GM23248 (cell line): Measurements from ENCODE around the gene SORD. TPM values are rescaled to one million over a fixed set of nuclear protein-coding genes. Genes with fewer than 3 reads are reported as not detected.

Source experiments
- DNase-seq: peaks from one replicate; pipeline ENCODE4 v3.0.0-alpha.2; 2015
- H2AFZ ChIP-seq: fragments of 200-600 bp; sonication (generic); 2 replicates; pipeline ENCODE4 v1.6.1; 2016; ENCODE audit warnings: antibody characterized with exemption
- H3F3A ChIP-seq: fragments of 200-600 bp; sonication (generic); 2 replicates; pipeline ENCODE4 v1.6.1; 2016; ENCODE audit warnings: mild to moderate bottlenecking, antibody characterized with exemption, mixed run types; ENCODE audit not compliant: insufficient read depth
- H3K27ac ChIP-seq: fragments of 200-600 bp; sonication (generic); 2 replicates; pipeline ENCODE4 v1.5.1; 2016; ENCODE audit warnings: mild to moderate bottlenecking
- H3K27me3 ChIP-seq: fragments of 200-600 bp; sonication (generic); replicated peaks from 2 replicates; pipeline ENCODE4 v1.6.1; 2016; ENCODE audit warnings: mild to moderate bottlenecking; ENCODE audit not compliant: insufficient read depth
- H3K36me3 ChIP-seq: fragments of 200-600 bp; sonication (generic); 2 replicates; pipeline ENCODE4 v1.6.1; 2016; ENCODE audit warnings: low read depth, mild to moderate bottlenecking
- H3K4me1 ChIP-seq: fragments of 200-600 bp; sonication (generic); 2 replicates; pipeline ENCODE4 v1.6.1; 2016; ENCODE audit warnings: mild to moderate bottlenecking; ENCODE audit not compliant: insufficient read depth
- H3K4me2 ChIP-seq: fragments of 200-600 bp; sonication (generic); one replicate; pipeline ENCODE4 v1.6.1; 2016; ENCODE audit warnings: mild to moderate bottlenecking; ENCODE audit not compliant: unreplicated experiment
- H3K4me3 ChIP-seq: fragments of 200-600 bp; sonication (generic); 2 replicates; pipeline ENCODE4 v1.5.1; 2016; ENCODE audit warnings: mild to moderate bottlenecking
- H3K79me2 ChIP-seq: fragments of 200-600 bp; sonication (generic); 2 replicates; pipeline ENCODE4 v1.6.1; 2016; ENCODE audit warnings: mild to moderate bottlenecking; ENCODE audit not compliant: insufficient read depth
- H3K9ac ChIP-seq: fragments of 200-600 bp; sonication (generic); 2 replicates; pipeline ENCODE4 v1.6.1; 2016; ENCODE audit warnings: mild to moderate bottlenecking
- H3K9me2 ChIP-seq: fragments of 200-600 bp; sonication (generic); 2 replicates; pipeline ENCODE4 v1.6.1; 2016; ENCODE audit warnings: mixed run types, mild to moderate bottlenecking, moderate library complexity; ENCODE audit not compliant: insufficient read depth
- H3K9me3 ChIP-seq: fragments of 200-600 bp; sonication (generic); one replicate; pipeline ENCODE4 v1.6.1; 2017; ENCODE audit warnings: low read depth
- H4K20me1 ChIP-seq: fragments of 200-600 bp; sonication (generic); 2 replicates; pipeline ENCODE4 v1.6.0; 2016; ENCODE audit not compliant: insufficient read depth
- EZH2 ChIP-seq: fragments of 200-600 bp; sonication (generic); IDR thresholded peaks from 2 replicates; pipeline ENCODE4 v1.6.1; 2018; ENCODE audit warnings: antibody characterized with exemption, mild to moderate bottlenecking; ENCODE audit not compliant: insufficient read depth, poor library complexity, severe bottlenecking
- EZH2phosphoT487 ChIP-seq: fragments of 200-600 bp; sonication (generic); IDR thresholded peaks from 2 replicates; pipeline ENCODE4 v1.6.1; 2018; ENCODE audit warnings: antibody characterized with exemption, moderate library complexity, mild to moderate bottlenecking, low read depth; ENCODE audit not compliant: insufficient read depth
- WGBS, 2 experiments: methylation state at CpG; one replicate each; pipeline ENCODE4 v1.1.6; 2015 to 2017; ENCODE audit warnings: low lambda C conversion rate in 2 of 2, low coverage in 1 of 2; ENCODE audit errors: missing lambda C conversion rate in 2 of 2; 5-methylcytosine and 5-hydroxymethylcytosine counted together
- in situ Hi-C: fragments of 300-500 bp; cut with MboI; formaldehyde crosslinking; loops from 2 replicates; pipeline ENCODE4 v1.15.0; 2020
- polyA plus RNA-seq: library from polyadenylated mRNA; unstranded; fragments of >200 nt; fragmentation: Nextera tagmentation; extraction: Ambion mirVana; gene quantifications from 2 replicates; pipeline ENCODE4 v1.2.1, GENCODE V29; 2016
- small RNA-seq: library from RNA; depleted of rRNA; stranded (forward); fragments of <200 nt; gene quantifications from one replicate; pipeline ENCODE3, GENCODE V24; 2014; ENCODE audit warnings: low read depth, low replicate concordance
- total RNA-seq: library from RNA; depleted of rRNA; stranded (reverse); fragments of >200 nt; shearing (Covaris generic); gene quantifications from 2 replicates; pipeline ENCODE4 v1.2.3, GENCODE V29; 2014; rRNA removed

The SORD gene
- total and polyA plus RNA-seq, 2 experiments from 2014 or later, result 10.9 to 12.9 TPM

GRCh38 chr15:45123397-45123796 lies 100.4 kb downstream of the SORD start:
- H3K9me2 ChIP-seq, result no peaks in the 10 kb centered on the region
- no peaks in the 10 kb centered on the region for H4K20me1 ChIP-seq

GRCh38 chr15:45126535-45127158 lies 103.7 kb downstream of the SORD start:
- no peaks in the 10 kb centered on the region for H3K36me3 ChIP-seq
- no peak overlapping the region for H3K27ac ChIP-seq
- no peaks in the 10 kb centered on the region for H4K20me1 ChIP-seq
- no peaks in the 10 kb centered on the region for H3K9me3 ChIP-seq
- in situ Hi-C loops, result no loop called here
- no peak for TF ChIP-seq EZH2
- no peak for TF ChIP-seq EZH2phosphoT487
- no peak overlapping the region for H2AFZ ChIP-seq
- H3K9ac ChIP-seq, result no peak overlapping the region
- no peaks in the 10 kb centered on the region for H3K79me2 ChIP-seq
- H3K27me3 ChIP-seq, result peaks cover 15% of the 10 kb centered on the region
- peak; percentile 59 for DNase-seq
- H3K4me2 ChIP-seq, result no peak overlapping the region
- H3K9me2 ChIP-seq, result no peaks in the 10 kb centered on the region
- H3K4me1 ChIP-seq, result peaks cover 9% of the 10 kb centered on the region
- no peak overlapping the region for H3K4me3 ChIP-seq
- H3F3A ChIP-seq, result peaks cover 3% of the 10 kb centered on the region
- 47 to 53% methylated on average over 2 of the region's 2 CpGs for WGBS, 2 experiments

More at GRCh38 chr15:45123397-45123796, 100.4 kb downstream of the SORD start:
- Histone ChIP-seq H3K27me3 (peaks cover 3% of the 10 kb centered on the region; the same call in 1 of the 2 replicates), H3K9ac (no peak overlapping the region), H3F3A (peaks cover 12% of the 10 kb centered on the region), H3K9me3 (no peaks in the 10 kb centered on the region), H3K4me2 (no peak overlapping the region), H3K79me2 (no peaks in the 10 kb centered on the region), H2AFZ (no peak overlapping the region), H3K27ac (no peak overlapping the region), H3K4me3 (no peak overlapping the region), H3K36me3 (no peaks in the 10 kb centered on the region), H3K4me1 (peaks cover 12% of the 10 kb centered on the region)
- TF ChIP-seq EZH2phosphoT487 (no peak), EZH2 (no peak)
- in situ Hi-C loops, result no loop called here
- DNase-seq, result no peak

Small RNAs within 50 kb of the gene (small RNA-seq; reads per million reads assigned to genes)
- gene RF00019 (not detected), gene RNU1-78P (not detected), gene RNU6-966P (not detected)

Other genes starting within 250 kb of the SORD start
- gene TERB2, start 66.5 kb upstream of the SORD start, total RNA-seq, result not detected in 2 replicates
- gene TERB2, start 66.5 kb upstream of the SORD start, polyA plus RNA-seq, result not detected in 2 replicates
- gene DUOX2, start 91.0 kb downstream of the SORD start, total RNA-seq, result not detected in 2 replicates
- 0.03 TPM in 2 replicates for gene DUOX2, start 91.0 kb downstream of the SORD start, polyA plus RNA-seq
- gene DUOXA2, start 91.1 kb downstream of the SORD start, total RNA-seq, result not detected in 2 replicates
- gene DUOXA2, start 91.1 kb downstream of the SORD start, polyA plus RNA-seq, result not detected in 2 replicates
- 2.4 TPM in 1 of 2 replicates, not detected in the other for gene DUOXA1, start 106.7 kb downstream of the SORD start, total RNA-seq
- 0.48 and 0.61 TPM in 2 replicates for gene DUOXA1, start 106.7 kb downstream of the SORD start, polyA plus RNA-seq
- gene DUOX1, start 106.8 kb downstream of the SORD start, total RNA-seq, result 0.32 and 0.89 TPM in 2 replicates
- gene DUOX1, start 106.8 kb downstream of the SORD start, polyA plus RNA-seq, result 1.5 and 1.8 TPM in 2 replicates
- 0.25 and 0.32 TPM in 2 replicates for gene SHF, start 164.8 kb downstream of the SORD start, total RNA-seq
- gene SHF, start 164.8 kb downstream of the SORD start, polyA plus RNA-seq, result 0.76 and 0.93 TPM in 2 replicates
- not detected in 2 replicates for gene SLC28A2, start 229.0 kb downstream of the SORD start, total RNA-seq
- gene SLC28A2, start 229.0 kb downstream of the SORD start, polyA plus RNA-seq, result not detected in 2 replicates